ENCODE results near the gene ZIC4.

GRCh38 chr3:147359177-147360050 lies 46.9 kb downstream of the ZIC4 start:
- no peak for TF ChIP-seq CTCF (conservative IDR thresholded peaks at IDR 0.05)
- no peak for TF ChIP-seq ZFX (IDR thresholded peaks at IDR 0.05)
